ENCODE results near the gene ACACA. TPM values are rescaled to one million over a fixed set of nuclear protein-coding genes. Genes with fewer than 3 reads are reported as not detected.

The ACACA gene
- total RNA-seq, 4 donors from 2014 or later, result 30.0 to 69.7 (median 49.9) TPM

DNA sequence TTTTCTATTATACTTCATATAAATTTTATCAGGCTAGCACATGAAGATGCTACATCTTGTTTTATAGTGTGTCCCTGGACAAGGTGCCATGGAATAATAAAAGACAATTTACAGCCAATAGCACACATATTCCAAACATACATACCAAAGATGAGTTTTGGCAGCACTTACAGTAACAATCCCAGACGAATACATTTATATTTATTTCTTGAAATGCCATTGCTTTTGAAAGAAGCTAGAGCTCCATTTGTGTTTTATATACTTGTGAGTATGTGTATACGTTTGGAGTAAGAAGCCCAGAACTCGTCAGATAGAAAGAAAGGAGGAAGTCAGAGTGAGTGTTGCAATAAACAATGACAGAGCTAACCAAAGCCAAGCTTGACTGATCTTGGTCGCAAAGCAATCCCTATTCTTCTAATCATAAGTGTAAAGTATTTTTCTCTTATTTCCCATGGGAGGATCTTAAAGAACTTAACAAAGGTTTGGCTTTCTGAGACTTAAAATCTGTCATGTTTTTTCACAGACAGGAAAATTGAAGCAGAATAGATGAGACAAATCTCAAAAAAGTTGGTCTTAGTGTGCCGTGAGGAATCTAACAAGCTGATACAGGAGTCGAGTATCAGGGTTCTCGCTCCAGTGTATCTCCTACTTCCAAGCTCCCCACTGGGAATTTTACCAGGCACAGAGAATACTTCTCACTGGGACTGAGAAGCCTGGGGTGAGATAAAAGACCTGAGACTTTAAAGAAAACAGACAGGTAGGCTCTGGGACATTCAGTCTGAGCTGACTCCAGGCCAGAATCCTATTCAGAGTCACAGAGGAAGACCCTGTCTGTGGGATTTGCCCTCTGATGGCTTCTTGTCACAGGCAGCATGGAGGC lies 282.5 kb downstream of the ACACA start:
- no peak for DNase-seq (ENCODE audit: low spot score in 2 of 2)
- 70 to 77% methylated on average over 7 of the region's 7 CpGs for WGBS, 2 donors
- H3K27me3 ChIP-seq, result no peaks in the 10 kb centered on the region
- TF ChIP-seq EP300 (IDR thresholded peaks at IDR 0.05) (no peak), POLR2A (IDR thresholded peaks at IDR 0.05) (no peak)
- TF ChIP-seq, protein P1, sequence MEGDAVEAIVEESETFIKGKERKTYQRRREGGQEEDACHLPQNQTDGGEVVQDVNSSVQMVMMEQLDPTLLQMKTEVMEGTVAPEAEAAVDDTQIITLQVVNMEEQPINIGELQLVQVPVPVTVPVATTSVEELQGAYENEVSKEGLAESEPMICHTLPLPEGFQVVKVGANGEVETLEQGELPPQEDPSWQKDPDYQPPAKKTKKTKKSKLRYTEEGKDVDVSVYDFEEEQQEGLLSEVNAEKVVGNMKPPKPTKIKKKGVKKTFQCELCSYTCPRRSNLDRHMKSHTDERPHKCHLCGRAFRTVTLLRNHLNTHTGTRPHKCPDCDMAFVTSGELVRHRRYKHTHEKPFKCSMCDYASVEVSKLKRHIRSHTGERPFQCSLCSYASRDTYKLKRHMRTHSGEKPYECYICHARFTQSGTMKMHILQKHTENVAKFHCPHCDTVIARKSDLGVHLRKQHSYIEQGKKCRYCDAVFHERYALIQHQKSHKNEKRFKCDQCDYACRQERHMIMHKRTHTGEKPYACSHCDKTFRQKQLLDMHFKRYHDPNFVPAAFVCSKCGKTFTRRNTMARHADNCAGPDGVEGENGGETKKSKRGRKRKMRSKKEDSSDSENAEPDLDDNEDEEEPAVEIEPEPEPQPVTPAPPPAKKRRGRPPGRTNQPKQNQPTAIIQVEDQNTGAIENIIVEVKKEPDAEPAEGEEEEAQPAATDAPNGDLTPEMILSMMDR (IDR thresholded peaks at IDR 0.05), result no peak
- H3K27ac ChIP-seq, result no peak overlapping the region
- H3K9me3 ChIP-seq, result no peaks in the 10 kb centered on the region
- no peak overlapping the region for H3K4me3 ChIP-seq
- H3K36me3 ChIP-seq, result peaks cover 0 to 67% (median 0%) of the 10 kb centered on the region in 3 donors
- H3K4me1 ChIP-seq, result peaks cover 0 to under 1% (median 0%) of the 10 kb centered on the region in 4 donors

DNA sequence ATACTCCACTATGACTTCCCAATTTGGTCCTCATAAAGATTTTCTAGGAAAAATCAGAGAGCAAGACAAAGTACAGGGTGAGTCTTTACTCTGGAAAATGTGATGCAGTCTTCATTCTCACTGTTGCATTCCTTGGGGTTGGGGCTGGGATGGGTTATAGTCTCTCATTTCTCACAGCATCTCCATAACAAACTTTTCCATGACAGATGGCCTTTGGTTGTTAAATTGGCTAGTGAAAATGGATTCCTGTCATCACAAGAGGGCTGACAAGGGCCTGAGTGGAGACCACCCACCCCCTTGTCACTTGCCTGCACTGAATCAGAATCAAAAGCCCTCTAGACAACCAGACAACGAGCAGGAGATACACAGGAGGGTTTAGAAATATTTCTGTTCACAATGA lies 283.2 kb downstream of the ACACA start:
- no peaks in the 10 kb centered on the region for H3K9me3 ChIP-seq
- 89% methylated on average over 1 of the region's 1 CpG for WGBS, 2 donors
- no peak overlapping the region for H3K27ac ChIP-seq
- TF ChIP-seq POLR2A (IDR thresholded peaks at IDR 0.05) (no peak), EP300 (IDR thresholded peaks at IDR 0.05) (no peak)
- TF ChIP-seq, protein P1 (IDR thresholded peaks at IDR 0.05), result no peak
- no peak for DNase-seq (ENCODE audit: low spot score in 2 of 2)
- no peak overlapping the region for H3K4me3 ChIP-seq
- no peaks in the 10 kb centered on the region for H3K27me3 ChIP-seq
- H3K36me3 ChIP-seq, result peaks cover 0 to 59% (median 0%) of the 10 kb centered on the region in 3 donors
- peaks cover 0 to 4% (median 0%) of the 10 kb centered on the region in 4 donors for H3K4me1 ChIP-seq

DNA sequence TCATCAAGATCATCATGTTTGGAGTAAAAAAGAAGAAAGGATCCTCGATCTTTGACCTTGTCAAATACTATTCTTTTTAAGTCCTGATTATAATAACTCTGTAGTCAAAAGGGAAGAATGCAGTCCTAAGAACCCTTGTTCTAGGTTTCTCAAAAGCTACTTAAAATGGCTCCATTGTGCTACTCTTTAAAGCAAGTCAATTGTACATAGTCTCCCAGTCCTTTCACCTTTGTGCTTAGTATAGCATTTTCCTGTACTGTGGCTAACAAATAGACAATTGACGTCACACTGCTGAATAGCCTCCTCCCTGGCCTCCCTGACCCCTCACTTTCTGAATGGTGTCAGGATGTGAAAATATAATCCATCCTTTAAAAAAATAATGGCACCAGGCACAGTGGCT lies 285.0 kb downstream of the ACACA start:
- H3K4me1 ChIP-seq, result peaks cover 0 to 4% (median 0%) of the 10 kb centered on the region in 4 donors
- H3K27ac ChIP-seq, result no peak overlapping the region
- TF ChIP-seq POLR2A (IDR thresholded peaks at IDR 0.05) (no peak), EP300 (IDR thresholded peaks at IDR 0.05) (no peak)
- TF ChIP-seq, protein P1 (IDR thresholded peaks at IDR 0.05), result no peak
- WGBS, 2 donors, result 72 to 80% methylated on average over 2 of the region's 2 CpGs
- DNase-seq (ENCODE audit: low spot score in 2 of 2), result no peak
- H3K4me3 ChIP-seq, result no peak overlapping the region
- H3K9me3 ChIP-seq, result no peaks in the 10 kb centered on the region
- H3K36me3 ChIP-seq, result peaks cover 0 to 59% (median 0%) of the 10 kb centered on the region in 3 donors
- no peaks in the 10 kb centered on the region for H3K27me3 ChIP-seq

DNA sequence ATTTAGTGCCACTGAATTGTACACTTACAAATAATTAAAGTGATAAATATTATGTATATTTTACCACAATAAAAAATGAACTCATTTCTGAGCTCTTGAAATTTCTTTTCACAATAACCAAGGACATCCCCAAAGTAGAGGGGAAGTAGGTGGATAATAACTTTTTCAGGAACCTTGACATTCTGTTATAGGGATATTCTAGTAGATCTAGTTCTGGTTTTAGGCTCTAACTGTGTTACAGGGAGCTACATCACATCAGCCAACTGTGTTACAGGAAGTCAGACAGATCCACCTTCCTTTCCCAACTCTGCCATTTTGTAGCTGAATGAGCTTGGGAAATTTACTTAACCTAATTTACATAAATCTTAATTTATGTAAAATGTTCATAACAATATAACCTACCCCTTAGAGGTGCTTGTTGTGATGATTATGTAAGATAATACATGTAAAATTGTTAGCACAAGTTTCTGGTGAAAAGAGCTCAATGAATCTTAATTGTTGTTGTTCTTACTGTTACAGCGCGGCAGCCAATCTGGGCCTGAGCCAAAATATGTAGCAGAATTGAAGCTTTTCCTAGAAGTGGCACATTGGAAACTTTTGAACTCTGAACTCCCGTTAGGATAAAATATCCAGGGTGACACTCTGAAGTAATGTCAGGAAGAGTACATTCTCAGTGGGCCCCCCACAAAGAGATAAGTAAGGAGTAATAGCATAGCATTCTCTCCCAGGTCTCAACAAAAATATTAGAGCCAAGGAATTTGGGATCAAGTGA lies 288.1 kb downstream of the ACACA start:
- WGBS, 2 donors, result 27 to 38% methylated on average over 3 of the region's 3 CpGs
- H3K9me3 ChIP-seq, result no peaks in the 10 kb centered on the region
- peaks cover 0 to 50% (median 0%) of the 10 kb centered on the region in 3 donors for H3K36me3 ChIP-seq
- no peak overlapping the region for H3K4me3 ChIP-seq
- peaks cover 0 to 4% (median 0%) of the 10 kb centered on the region in 4 donors for H3K4me1 ChIP-seq
- no peak for DNase-seq (ENCODE audit: low spot score in 2 of 2)
- no peak overlapping the region for H3K27ac ChIP-seq
- no peak for TF ChIP-seq EP300 (IDR thresholded peaks at IDR 0.05)
- TF ChIP-seq, protein P1 (IDR thresholded peaks at IDR 0.05), result no peak
- TF ChIP-seq POLR2A (IDR thresholded peaks at IDR 0.05), result no peak
- no peaks in the 10 kb centered on the region for H3K27me3 ChIP-seq

Data from tibial nerve (tissue), 4 donors.